Fibroblast of pulmonary artery (primary cell): ENCODE measurements around the gene SUDS3.
A peak's percentile ranks its signal among the peaks of the same experiment; 100 is the strongest.

ENCODE experiments used
- DNase-seq: peaks from one replicate; pipeline ENCODE4 v3.0.0-alpha.2; 2010; ENCODE audit warnings: low read depth
- H3K4me3 ChIP-seq: replicated peaks from 2 replicates; pipeline ENCODE4 v1.5.1; 2011; ENCODE audit warnings: low read depth, mild to moderate bottlenecking, control low read depth, low read length, moderate library complexity
- CTCF ChIP-seq: IDR thresholded peaks from 2 replicates; pipeline ENCODE4 v1.5.1; 2011; ENCODE audit warnings: mild to moderate bottlenecking, control low read depth, low read length, inconsistent platforms; ENCODE audit errors: missing control alignments

SUDS3 gene

GRCh38 chr12:118334241-118334640 is 42.1 kb upstream of the SUDS3 start:
- H3K4me3 ChIP-seq, result no peak overlapping the region
- TF ChIP-seq CTCF, result no peak
- no peak for DNase-seq

DNA sequence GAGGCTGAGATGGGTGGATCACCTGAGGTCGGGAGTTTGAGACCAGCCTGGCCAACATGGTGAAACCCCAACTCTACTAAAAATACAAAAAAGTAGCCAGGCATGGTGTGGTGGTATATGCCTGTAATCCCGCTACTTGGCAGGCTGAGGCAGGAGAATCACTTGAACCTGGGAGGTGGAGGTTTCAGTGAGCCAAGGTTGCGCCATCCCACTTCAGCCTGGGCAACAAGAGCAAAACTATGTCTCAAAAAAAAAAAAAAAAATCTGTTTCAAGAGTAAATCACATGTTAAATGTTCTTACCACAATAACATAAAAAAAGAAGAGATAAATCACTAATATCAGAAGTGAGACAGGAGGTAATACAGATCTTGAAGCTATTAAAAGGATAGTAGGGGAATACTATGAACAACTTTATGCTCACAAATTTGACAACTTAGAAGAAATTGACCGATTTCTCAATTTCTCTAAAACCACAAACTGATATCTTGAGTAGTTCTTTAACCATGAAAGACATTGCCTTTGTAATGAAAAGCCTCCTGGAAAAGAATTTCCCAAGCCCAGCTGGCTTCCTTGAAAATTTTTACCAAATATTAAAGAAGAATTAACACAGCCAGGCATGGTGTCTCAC is 41.3 kb upstream of the SUDS3 start:
- H3K4me3 ChIP-seq, result no peak overlapping the region
- no peak for TF ChIP-seq CTCF
- DNase-seq, result peak; percentile 39

DNA sequence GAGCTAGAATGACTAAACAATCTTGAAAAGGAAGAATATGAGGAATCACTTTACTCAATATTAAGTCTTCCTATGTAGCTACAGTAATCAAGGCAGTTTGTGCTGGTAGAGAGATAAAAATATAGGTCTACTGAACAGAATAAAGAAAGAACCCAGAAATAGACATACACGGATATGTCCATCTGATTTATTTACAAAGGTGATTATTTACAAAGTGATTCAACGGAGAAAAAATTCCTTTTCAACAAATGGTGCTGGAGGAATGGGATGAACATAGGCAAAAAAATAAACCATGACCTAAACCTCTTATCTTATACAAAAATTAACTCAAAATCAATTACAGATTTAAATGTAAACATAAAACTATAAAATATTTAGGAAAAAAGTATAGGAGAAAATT is 40.2 kb upstream of the SUDS3 start:
- TF ChIP-seq CTCF, result no peak
- no peak for DNase-seq

DNA sequence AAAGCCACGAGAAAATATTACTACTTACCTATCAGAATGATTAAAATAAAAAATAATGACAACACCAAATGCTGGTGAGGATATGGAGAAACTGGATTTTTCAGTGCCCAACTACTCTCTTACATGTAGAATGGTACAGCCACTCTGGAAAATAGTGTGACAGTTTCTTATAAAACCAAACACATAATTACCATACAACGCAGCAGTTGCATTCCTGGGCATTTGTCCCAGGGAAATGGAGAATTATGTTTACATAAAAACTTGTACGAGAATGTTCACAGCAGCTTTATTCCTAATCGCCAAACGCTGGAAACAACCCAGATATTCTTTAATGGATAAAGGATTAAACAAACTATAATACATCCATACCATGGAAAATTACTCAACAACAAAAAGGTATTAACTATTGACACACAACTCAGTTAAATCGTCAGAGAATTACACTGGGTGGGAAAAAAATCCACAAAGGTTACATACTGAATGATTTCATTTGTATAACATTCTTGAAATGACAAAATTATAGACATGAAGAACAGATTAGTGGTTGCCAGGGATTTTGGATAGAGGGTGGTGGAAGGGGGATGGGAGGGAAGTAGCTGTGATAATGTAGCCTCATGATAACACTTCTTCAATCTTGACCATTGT is 39.0 kb upstream of the SUDS3 start:
- peak; percentile 46 for DNase-seq
- H3K4me3 ChIP-seq, result no peak overlapping the region
- TF ChIP-seq CTCF, result no peak

More for the DNA sequence above, 40.2 kb upstream of the SUDS3 start:
- no peak overlapping the region for H3K4me3 ChIP-seq

DNA sequence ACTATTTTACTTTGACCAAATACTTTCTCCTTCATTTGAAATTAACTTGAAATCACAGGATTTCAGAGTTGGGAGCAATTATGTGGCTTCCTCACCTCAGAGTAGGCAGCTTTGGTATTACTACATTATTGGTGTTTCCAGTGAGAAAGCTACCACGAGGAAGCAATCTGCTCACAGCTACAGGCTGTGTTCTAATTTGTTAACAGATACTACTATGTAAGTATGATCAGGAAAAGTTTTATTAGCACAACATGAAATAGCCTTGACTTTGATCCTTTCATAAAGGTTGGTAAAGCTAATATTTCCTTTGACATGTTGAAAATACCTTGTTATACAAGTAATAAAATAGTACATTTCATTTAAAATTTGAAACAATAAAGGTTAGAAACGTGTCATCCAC is 34.3 kb upstream of the SUDS3 start:
- no peak overlapping the region for H3K4me3 ChIP-seq
- TF ChIP-seq CTCF, result no peak
- DNase-seq, result no peak

DNA sequence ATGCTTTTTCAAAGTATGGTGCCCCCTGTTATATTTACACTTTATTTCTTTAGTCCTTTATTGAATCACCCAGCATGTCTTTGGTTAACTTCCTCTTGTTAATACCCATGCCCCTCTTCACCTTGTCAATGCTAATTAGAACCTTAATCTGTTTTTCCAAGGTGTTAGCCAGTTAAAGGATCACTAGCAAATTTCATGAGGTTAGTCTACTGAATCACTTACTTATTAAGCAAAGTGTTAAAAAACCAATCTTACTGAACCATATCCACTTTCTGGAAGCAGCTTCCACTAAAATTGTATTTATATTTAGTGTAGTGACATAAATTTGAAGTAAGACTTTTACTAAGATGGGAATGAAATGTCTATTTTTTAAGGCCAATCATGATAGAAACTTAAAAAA is 31.5 kb upstream of the SUDS3 start:
- no peak for DNase-seq
- TF ChIP-seq CTCF, result no peak
- H3K4me3 ChIP-seq, result no peak overlapping the region

DNA sequence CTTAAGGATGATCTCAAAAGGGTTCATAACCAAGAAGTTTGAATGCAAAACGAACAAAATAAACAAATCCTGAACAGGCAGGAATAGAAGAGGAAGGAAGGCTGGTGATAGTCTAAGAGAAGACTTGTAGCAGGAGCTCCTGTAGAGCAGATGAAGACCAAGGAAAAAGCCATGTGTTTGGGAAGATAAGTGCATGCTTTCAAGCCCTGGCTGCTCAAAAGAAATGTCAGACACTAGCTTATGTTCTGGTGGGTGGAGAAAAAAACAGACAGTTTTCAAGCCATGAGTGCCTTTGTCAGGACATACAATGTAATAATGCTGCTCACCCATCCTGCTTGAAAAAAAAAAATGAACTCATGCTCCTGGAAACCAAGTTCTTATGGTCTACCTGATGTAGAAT is 31.0 kb upstream of the SUDS3 start:
- no peak for DNase-seq
- no peak for TF ChIP-seq CTCF
- no peak overlapping the region for H3K4me3 ChIP-seq
